Measurements from ENCODE around the gene FAM117A.

DNA sequence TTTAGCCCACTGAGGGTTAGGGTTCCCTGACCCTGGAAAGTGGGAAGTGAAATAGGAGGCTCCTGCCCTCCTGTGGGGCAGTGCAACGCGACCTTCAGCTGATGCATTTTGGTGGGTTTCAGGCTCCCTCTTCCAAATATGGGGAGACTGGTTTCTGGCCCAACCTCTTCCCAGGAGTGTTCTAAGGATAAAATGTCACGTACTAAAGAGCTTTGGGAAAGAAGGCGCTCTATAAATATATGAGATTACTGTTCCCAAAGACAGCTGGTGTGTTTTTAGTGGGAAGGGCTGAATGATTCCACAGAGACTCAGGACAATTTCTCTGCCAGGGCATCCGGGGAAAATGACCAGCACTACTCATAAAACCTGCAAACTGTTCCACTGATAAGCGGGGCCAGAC is 65.9 kb downstream of the FAM117A start:
- no peak for TF ChIP-seq CTCF (IDR thresholded peaks at IDR 0.05)
- TF ChIP-seq POLR2A (IDR thresholded peaks at IDR 0.05) = no peak

Data from lower leg skin (tissue), 3 donors.